T-helper 2 cell treated with Interferon-gamma antibody and Interleukin-4, amounts not matched to agents 5 μg/mL and 100 μg/mL, for 36 hours (primary cell): ENCODE results near the gene UBASH3B.

ENCODE experiments used
- DNase-seq: peaks from one replicate; pipeline ENCODE4 v3.0.0; 2021; ENCODE audit warnings: low spot score
- H3K27ac Mint-ChIP-seq: one replicate; pipeline ENCODE4 v1.8.0; 2021; ENCODE audit warnings: mild to moderate bottlenecking, mixed read lengths
- H3K27me3 Mint-ChIP-seq: one replicate; pipeline ENCODE4 v1.8.0; 2021; ENCODE audit warnings: low read depth, mixed read lengths
- H3K36me3 Mint-ChIP-seq: one replicate; pipeline ENCODE4 v1.8.0; 2021; ENCODE audit warnings: low read depth, mixed read lengths
- H3K4me1 Mint-ChIP-seq: one replicate; pipeline ENCODE4 v1.8.0; 2021; ENCODE audit warnings: low read depth, mixed read lengths
- H3K4me3 Mint-ChIP-seq: one replicate; pipeline ENCODE4 v1.8.0; 2022; ENCODE audit warnings: mild to moderate bottlenecking, moderate library complexity, mixed read lengths
- H3K9me3 Mint-ChIP-seq: one replicate; pipeline ENCODE4 v1.8.0; 2021; ENCODE audit warnings: mixed read lengths

Gene UBASH3B

GRCh38 chr11:122659676-122660554 is 4.4 kb downstream of the UBASH3B start:
- Mint-ChIP-seq H3K27ac (no peak overlapping the region), H3K9me3 (no peaks in the 10 kb centered on the region), H3K4me3 (no peak overlapping the region), H3K27me3 (peaks cover 17% of the 10 kb centered on the region), H3K4me1 (peaks cover 13% of the 10 kb centered on the region), H3K36me3 (peaks cover 2% of the 10 kb centered on the region)
- DNase-seq, result no peak

GRCh38 chr11:122661182-122661945 is 5.8 kb downstream of the UBASH3B start:
- Mint-ChIP-seq H3K36me3 (peaks cover 2% of the 10 kb centered on the region), H3K4me3 (no peak overlapping the region), H3K27ac (no peak overlapping the region), H3K27me3 (peaks cover 10% of the 10 kb centered on the region), H3K4me1 (peaks cover 7% of the 10 kb centered on the region), H3K9me3 (no peaks in the 10 kb centered on the region)
- DNase-seq, result no peak

GRCh38 chr11:122663056-122663740 is 7.7 kb downstream of the UBASH3B start:
- H3K4me1 Mint-ChIP-seq, result peaks cover 18% of the 10 kb centered on the region

DNA sequence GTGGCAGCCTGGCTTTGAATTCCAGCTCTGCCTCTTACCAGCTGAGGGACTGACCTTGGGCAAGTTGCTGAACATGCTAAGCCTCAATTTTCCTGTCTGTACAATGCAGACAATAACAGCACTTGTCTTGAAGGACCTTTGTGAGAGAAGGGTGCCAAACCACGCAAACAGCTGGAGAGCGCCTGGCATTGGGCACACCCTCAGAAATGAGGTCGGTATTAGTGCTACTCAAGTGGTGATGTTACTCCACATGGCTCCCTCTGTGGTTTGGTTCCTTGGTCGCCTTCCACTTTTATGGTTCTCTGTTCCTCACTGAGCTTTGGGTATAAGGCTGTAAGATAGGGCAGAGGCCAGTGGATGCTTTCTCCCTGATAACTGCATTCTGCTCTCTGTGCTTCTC is 8.2 kb downstream of the UBASH3B start:
- Mint-ChIP-seq H3K27ac (no peak overlapping the region), H3K27me3 (peaks cover 7% of the 10 kb centered on the region), H3K36me3 (peaks cover 4% of the 10 kb centered on the region), H3K4me3 (no peak overlapping the region), H3K4me1 (peaks cover 23% of the 10 kb centered on the region), H3K9me3 (no peaks in the 10 kb centered on the region)
- no peak for DNase-seq

More at GRCh38 chr11:122663056-122663740, 7.7 kb downstream of the UBASH3B start:
- Mint-ChIP-seq H3K36me3 (peaks cover 4% of the 10 kb centered on the region), H3K9me3 (no peaks in the 10 kb centered on the region), H3K4me3 (no peak overlapping the region), H3K27me3 (peaks cover 7% of the 10 kb centered on the region), H3K27ac (no peak overlapping the region)
- no peak for DNase-seq

- no peak overlapping the region for H3K27ac Mint-ChIP-seq
- no peak overlapping the region for H3K4me3 Mint-ChIP-seq
- H3K4me1 Mint-ChIP-seq, result peaks cover 28% of the 10 kb centered on the region
- peaks cover 7% of the 10 kb centered on the region for H3K27me3 Mint-ChIP-seq
- DNase-seq, result no peak
- H3K36me3 Mint-ChIP-seq, result peaks cover 3% of the 10 kb centered on the region
- H3K9me3 Mint-ChIP-seq, result peaks cover 2% of the 10 kb centered on the region
Observed at GRCh38 chr11:122664188-122664587, 8.7 kb downstream of the UBASH3B start.

GRCh38 chr11:122665861-122666260 is 10.3 kb downstream of the UBASH3B start:
- Mint-ChIP-seq H3K4me1 (peaks cover 40% of the 10 kb centered on the region), H3K4me3 (no peak overlapping the region), H3K27ac (no peak overlapping the region), H3K9me3 (peaks cover 13% of the 10 kb centered on the region), H3K27me3 (peaks cover 2% of the 10 kb centered on the region), H3K36me3 (peaks cover 14% of the 10 kb centered on the region)
- DNase-seq, result no peak

DNA sequence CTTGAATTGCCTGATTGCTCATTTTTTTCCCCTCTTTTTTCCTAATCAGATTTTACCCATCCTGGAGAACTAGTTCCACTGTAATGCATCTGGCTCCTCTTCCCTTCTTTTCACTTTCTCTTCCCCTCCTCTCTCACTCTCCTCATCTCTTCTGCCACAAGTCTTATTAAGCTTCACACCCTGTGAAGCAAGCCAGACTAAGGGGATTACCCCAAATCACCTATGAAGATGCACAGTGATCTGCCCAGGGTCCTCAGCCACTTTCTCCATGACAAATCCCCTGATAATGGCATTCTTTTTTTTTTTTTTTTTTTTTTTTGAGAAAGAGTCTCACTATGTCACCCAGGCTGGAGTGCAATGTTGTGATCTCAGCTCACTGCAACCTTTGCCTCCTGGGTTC is 11.2 kb downstream of the UBASH3B start:
- Mint-ChIP-seq H3K4me1 (peaks cover 44% of the 10 kb centered on the region), H3K27me3 (peaks cover 2% of the 10 kb centered on the region), H3K36me3 (peaks cover 17% of the 10 kb centered on the region), H3K27ac (peak overlapping the region; percentile 24), H3K4me3 (peak overlapping the region; percentile 10), H3K9me3 (peaks cover 13% of the 10 kb centered on the region)
- no peak for DNase-seq

- H3K27ac Mint-ChIP-seq, result peak overlapping the region; percentile 73
- H3K4me1 Mint-ChIP-seq, result peaks cover 41% of the 10 kb centered on the region
- DNase-seq, result no peak
- H3K27me3 Mint-ChIP-seq, result peaks cover 2% of the 10 kb centered on the region
- peak overlapping the region; percentile 56 for H3K4me3 Mint-ChIP-seq
- H3K9me3 Mint-ChIP-seq, result peaks cover 13% of the 10 kb centered on the region
- H3K36me3 Mint-ChIP-seq, result peaks cover 18% of the 10 kb centered on the region
Observed at GRCh38 chr11:122668562-122669090, 13.1 kb downstream of the UBASH3B start.

GRCh38 chr11:122670131-122670530 is 14.6 kb downstream of the UBASH3B start:
- Mint-ChIP-seq H3K27ac (no peak overlapping the region), H3K9me3 (peaks cover 13% of the 10 kb centered on the region), H3K4me1 (peaks cover 42% of the 10 kb centered on the region), H3K36me3 (peaks cover 18% of the 10 kb centered on the region), H3K4me3 (no peak overlapping the region), H3K27me3 (peaks cover 2% of the 10 kb centered on the region)
- DNase-seq, result no peak

DNA sequence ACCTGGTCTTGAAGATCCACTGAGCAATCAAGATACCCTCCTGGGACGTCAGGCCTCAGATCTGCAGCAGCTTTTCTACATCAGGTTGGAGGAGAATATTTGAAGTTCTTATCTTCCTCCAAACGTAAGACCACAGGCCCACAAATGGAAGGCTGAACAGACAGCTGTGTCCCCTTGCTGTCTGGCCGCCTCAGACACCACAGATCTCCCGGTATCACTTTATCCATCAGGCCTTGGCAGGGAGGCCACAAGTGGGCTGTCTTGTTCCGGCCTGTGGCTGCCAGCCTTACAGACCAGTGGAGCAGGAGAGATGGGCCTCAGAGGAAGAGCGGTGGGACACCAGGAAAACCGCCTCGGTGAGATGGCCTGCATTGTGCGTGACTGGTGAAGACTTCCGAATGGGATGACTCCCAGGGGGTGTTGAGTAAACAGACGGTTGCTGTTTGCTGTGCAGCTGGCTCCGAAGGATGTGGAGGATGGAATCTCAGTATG is 15.9 kb downstream of the UBASH3B start:
- DNase-seq, result no peak
- peaks cover 2% of the 10 kb centered on the region for H3K27me3 Mint-ChIP-seq
- peaks cover 48% of the 10 kb centered on the region for H3K4me1 Mint-ChIP-seq
- peaks cover 13% of the 10 kb centered on the region for H3K9me3 Mint-ChIP-seq
- no peak overlapping the region for H3K27ac Mint-ChIP-seq
- no peak overlapping the region for H3K4me3 Mint-ChIP-seq
- peaks cover 18% of the 10 kb centered on the region for H3K36me3 Mint-ChIP-seq

DNA sequence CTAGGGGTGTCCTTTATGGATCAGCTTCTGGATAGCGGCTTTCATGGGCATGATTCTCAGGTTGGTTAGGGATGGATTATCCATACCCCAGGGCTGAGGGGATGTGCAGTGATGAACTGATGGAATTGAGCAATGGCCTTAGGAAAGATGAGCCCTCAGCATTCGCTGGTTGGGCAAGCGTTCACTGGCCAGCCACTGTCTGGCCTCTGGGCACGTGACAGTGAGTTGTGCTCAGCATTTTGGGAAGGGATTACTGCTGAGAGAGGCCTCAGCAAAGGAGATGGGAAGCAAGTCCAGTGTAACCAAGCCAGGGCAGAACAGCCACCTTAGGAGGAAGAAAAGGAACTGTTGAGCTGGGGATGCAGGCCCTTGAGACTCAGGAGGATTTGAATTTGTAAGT is 17.4 kb downstream of the UBASH3B start:
- Mint-ChIP-seq H3K36me3 (peaks cover 16% of the 10 kb centered on the region), H3K27ac (no peak overlapping the region), H3K27me3 (no peaks in the 10 kb centered on the region), H3K4me3 (no peak overlapping the region), H3K9me3 (peaks cover 13% of the 10 kb centered on the region), H3K4me1 (peaks cover 39% of the 10 kb centered on the region)
- DNase-seq, result no peak

DNA sequence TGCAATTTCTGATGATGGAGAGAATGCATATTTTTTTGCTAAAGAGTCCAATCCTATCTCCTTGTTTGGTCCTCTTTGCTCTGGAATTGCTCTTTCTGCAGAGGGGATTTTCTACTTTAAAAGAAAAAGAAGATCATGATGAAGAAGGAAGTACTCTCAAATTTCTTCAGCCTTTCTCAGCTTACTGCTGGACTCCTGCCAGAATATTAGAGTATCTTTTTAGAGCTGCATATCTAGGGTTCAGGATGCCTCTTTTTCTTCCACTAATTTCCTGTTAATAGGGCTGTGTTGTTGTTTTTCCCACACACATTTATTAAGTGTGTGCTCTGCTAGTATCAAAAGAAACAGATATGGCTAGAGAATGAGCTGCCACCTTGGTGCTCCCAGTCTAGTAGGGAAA is 18.2 kb downstream of the UBASH3B start:
- H3K9me3 Mint-ChIP-seq, result peaks cover 13% of the 10 kb centered on the region
- no peak overlapping the region for H3K4me3 Mint-ChIP-seq
- H3K36me3 Mint-ChIP-seq, result peaks cover 16% of the 10 kb centered on the region
- H3K27ac Mint-ChIP-seq, result no peak overlapping the region
- DNase-seq, result no peak
- H3K27me3 Mint-ChIP-seq, result peaks cover 2% of the 10 kb centered on the region
- peaks cover 34% of the 10 kb centered on the region for H3K4me1 Mint-ChIP-seq

DNA sequence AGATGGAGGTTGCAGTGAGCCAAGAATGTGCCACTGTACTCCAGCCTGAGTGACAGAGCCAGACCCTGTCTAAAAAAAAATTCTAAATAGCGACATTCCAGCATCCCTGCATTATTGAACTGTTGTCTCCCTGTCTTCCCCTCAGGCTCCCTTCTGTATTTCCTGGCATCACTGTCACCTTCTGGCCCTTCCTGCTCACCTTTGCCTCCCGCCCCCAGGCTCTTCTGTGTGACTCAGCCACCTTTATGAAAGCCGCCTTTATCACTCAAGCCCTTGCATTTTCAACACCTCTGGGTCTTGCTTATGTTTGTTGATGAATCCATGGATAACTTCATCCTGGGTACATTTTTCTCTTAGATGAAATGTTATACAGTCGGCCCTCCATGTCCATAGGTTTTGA is 21.1 kb downstream of the UBASH3B start:
- Mint-ChIP-seq H3K36me3 (peaks cover 2% of the 10 kb centered on the region), H3K4me1 (peaks cover 15% of the 10 kb centered on the region), H3K27me3 (peaks cover 4% of the 10 kb centered on the region), H3K4me3 (no peak overlapping the region), H3K9me3 (no peaks in the 10 kb centered on the region), H3K27ac (peak overlapping the region; percentile 4)
- no peak for DNase-seq
